HG03378 (cell line): ENCODE results near the gene TEC.
"Not testable (repeated sequence)": the region's sequence is repeated elsewhere in the genome, so short reads cannot be mapped to it uniquely, and the experiment has no call there.

Source experiments
- ATAC-seq: cut with Tn5 transposase; IDR thresholded peaks from one replicate; pipeline ENCODE4 v1.9.1; 2021; ENCODE audit warnings: mild to moderate bottlenecking, moderate library complexity; ENCODE audit not compliant: unreplicated experiment

The TEC gene

DNA sequence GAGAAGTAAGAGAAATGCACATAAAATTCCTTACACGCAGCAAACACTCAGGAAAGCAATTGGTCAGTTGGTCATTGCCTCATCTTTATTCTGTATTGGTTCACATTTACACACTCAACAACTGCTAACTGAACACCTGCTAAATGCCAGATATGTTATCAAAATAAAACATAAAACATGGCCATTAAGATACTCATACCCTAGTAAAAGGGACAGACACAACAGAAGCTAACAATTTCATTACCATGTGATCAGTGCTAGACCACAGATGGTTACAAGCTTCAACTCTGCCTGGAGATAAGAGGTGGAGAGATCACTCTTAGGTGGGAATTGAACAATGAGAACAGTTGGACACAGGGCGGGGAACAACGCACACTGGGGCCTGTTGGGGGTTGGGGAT is 26.2 kb downstream of the TEC start:
- ATAC-seq = no peak

DNA sequence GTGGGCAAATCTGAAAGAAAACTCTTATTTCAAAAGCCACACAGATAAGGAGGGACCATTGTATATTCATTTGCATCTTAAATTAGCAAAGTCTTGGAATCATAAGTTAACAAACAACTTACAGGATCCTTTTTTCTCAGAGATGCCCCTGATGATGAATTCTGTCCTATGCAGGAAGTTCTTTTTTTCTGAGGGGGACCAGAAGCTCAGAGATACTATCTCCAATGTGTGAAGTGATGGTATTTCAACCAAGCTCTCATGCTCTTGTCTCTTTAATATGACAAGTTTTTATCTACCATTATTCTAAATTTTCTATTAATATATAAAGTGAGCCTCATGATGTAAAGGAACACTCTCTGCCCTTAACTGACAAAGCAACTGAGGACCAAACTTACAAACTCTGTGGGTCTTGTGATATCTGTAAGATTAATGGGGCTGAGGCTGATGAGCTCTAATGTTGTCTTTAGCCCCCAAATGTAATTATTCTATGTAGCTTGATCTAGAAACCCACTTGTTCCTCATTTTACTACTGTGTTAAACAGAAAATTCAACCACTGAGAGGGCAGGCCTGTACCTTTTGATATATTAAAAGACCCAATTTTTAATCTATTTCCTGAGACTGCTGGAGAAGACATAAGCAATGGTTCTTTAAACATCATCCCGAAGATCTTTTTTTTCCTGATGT is 27.0 kb downstream of the TEC start:
- no peak for ATAC-seq

DNA sequence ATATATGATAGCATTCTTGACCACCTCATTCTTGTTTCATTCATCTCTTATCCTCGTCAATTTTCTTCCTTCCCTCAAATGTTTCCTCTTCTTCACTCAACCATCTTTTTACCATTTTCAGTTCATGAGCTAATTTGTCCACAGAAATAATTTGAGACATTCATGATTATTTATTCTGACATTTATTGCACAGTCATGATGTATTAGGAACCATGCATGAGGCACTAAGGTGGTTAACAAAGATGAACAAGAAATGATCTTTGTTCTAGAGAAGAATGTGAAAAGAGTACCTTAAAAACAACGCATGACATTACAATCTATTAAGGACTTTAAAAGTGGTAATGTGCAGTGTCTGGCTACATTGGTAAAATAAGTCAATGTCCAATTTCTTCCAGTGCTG is 27.9 kb downstream of the TEC start:
- ATAC-seq = no peak

DNA sequence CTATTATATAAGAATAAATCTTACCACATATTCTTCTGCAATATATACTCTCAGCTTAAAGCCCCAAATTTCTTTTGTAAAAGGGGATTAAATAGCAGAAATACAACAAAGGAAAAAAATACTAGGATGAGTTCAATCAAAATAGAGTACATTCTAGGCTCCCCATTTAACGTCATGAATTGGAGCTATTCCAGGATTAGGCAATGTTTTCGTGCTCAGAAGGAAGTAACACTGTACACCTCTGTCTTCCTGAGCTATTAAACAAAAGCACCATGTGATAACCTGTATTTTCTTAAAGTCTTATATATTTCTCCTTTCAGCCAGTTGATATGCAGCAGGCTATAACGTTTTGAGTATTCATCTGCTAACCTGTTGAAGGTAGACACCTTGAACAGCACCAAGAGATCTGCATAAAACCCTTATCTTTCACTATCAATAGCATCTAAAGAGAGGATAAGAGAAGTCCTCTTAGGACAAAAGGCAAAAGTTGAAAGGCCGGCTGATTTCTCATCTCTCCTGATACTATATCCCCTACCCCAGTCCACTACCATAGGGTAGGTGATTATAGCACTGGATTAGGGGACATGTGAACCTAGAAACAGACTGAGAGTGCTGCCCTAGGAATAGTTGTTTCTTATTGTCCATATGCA is 31.5 kb downstream of the TEC start:
- ATAC-seq = no peak

DNA sequence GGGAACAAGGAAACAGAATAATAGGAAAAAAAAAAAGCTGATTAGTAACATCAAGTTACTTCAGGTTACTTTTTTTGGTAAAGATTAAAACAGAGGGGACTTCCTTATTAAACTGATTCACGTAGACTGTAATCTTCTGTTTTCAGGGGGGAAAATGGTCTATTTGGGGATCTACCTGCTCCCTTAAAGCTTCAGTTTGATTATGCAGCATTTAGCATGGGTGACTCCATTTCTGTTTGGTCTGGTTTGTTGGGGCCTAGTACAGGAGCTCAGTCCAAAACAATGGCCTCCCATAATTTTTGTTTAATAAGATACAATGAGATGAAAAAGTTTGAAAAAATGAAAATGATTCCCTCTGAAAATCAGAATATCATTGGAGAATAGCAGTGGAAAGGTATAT is 34.6 kb downstream of the TEC start:
- no peak for ATAC-seq

DNA sequence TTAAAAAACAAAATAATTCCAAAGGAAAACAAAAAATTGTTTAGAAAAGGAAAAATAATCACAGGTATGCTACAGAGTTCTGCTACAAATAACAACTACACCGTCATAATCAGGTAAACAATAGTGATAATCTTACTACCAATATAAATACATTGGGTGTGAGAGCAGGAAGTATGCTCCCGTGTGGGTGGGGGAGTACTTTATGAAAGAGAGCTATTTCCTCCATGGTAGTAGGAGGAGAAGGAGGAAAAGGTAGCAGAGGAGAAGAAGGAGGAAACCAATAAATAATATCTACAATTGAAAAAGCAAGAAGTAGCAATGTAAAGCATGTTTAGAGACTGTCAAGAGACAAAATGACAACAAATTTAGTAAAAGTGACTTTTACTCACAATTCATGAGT is 35.1 kb downstream of the TEC start:
- no peak for ATAC-seq

DNA sequence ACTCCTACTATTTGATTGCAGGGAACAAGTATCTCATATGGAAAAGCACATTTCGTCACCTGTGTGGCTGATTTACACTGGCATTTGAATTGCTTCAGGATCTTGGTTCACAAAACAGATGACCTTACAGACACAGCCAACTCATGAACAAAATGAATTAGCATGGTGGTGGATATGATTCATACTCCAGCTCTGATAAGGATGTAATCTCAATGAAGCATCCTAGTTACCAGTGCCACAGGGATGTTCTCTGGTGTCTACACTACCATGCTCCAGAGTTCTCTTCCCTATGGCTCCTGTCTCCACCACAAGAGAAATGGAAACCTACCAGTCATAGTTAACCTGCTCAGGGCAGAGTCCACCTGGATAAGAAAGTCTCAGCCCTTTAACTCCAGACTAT is 40.7 kb downstream of the TEC start:
- ATAC-seq = no peak

DNA sequence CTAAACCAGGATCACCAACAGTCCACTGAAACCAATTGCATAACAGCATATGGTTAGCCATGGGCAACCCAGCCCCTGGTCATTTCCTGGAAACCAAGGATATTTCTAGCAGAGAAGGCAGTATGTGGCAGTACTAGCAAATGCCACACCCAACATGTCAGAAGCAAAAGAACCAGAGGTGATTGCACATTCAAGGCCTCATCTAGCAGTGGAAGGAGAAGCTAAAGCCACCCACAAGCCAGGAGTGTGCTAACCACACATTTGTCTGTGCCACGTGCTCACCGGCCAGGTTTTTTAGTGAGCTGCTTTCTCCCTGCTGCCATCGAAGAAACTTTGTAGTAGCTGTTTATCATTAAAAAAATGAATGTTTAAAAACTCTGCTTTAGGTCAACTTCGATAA is 42.0 kb downstream of the TEC start:
- peak; percentile 58 for ATAC-seq

DNA sequence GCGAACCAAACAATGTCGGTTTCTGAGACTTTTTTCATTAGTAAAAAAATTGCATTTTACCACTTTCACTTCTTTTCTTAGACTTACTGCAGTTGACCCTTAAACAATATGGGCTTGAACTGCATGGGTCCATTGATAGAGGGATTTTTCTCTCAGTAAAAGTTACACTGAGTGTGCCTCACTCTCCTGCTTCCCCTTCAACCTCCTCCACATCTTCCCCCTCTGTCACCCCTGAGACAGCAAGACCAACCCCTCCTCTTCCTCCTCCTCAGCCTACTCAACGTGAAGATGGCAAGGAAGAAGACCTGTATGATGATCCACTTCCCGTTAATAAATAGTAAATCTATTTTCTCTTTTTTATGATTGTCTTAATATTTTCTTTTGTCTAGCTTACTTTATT is 43.4 kb downstream of the TEC start:
- ATAC-seq = no peak

DNA sequence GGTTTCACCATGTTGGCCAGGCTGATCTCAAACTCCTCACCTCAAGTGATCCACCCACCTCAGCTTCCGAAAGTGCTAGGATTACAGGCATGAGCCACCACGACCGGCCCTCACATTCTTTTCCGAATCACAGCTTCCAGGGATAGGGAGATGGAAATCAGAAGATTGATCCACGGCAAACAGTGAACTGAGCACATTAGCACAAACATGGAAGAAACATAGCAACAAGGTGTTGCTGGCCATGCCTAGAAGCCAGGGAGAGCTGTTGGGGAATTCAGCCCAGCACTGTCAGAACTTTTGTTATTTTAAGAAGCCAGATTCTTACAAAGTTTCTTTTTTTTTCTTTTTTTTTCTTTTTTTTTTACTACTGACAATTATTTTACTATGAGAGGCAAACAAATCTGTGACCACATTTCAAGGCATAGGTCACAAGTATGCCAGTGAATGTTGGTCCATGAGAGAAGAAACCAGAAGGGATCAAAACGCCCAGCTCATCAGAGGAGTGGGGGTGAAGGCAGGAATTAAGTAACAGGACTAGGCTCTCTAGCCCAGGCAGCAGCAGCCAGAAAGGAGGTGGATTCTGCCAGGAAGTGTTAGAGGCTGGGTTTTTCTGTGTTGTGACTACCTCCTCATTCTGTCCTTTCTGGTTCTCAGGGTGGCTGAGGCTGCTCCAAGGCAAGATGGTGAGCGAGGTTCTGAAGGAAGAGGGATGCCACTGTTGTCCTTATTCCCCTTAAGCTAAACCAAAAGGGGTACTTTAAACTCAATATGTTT is 44.1 kb downstream of the TEC start:
- ATAC-seq = no peak

DNA sequence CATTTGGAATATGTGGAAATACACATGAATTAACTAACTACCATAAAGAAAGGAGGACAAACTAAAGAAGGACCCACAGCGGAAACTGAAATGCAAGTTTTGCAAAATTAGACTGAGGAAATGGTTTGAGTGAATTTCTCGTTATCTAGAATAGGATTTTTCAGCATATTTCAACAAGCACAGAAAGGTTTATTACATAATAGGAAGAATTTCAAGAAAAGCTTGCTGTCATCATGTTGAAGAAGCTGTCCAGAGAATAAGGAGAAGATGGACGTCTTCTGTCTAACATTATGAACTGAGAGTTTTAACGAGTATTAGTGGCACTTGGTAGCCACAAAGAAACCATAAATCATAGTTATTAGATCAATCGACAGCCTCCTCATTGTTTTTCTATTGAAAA is 45.0 kb downstream of the TEC start:
- no peak for ATAC-seq

DNA sequence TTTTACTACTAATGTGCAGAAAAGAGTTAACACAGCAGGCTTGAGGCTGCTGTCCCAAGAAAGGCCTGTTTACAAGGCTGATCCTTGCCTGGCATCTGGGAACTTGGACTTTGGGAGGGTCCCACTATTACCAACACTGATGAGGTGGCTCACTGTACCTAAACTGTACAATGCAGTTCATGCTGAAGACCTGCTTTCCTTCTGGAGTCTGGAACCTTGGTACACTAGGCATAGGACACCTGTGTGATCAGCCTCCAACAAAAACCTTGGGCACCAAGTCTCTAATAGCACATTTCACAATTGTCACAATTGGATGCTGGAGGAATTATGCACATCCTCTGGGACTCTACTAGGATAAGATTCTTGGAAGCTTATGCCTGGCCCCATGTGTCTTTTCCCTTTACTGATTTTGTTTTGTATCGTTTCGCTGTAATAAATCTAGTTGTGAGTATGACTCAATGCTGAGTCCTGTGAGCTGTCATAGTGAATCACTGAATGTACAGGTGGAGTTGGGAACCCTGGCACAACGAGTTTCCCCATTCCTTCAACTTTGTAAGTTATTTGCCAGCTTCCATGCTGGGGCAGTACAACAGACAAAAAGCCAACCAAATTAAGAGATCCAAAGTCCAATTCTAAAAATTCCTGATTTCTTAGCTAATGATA is 45.9 kb downstream of the TEC start:
- ATAC-seq = no peak

DNA sequence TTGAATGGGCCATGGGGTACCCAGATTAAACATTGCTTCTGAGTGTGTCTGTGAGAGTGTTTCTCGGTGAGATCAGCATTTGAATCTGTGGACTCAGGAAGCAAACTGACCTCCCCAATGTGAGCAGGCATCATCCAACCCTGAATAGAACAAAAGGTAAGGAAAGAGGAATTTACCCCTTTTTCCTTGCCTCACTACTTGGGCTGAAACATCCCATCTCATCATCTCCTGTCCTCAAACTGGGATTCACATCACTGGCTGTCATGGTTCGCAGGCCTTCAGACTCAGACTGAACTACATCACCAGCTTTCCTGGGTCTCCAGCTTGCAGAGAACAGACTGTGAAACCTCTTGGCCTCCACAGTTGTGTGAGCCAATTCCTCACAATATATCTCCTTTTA is 47.1 kb downstream of the TEC start:
- ATAC-seq = no peak

DNA sequence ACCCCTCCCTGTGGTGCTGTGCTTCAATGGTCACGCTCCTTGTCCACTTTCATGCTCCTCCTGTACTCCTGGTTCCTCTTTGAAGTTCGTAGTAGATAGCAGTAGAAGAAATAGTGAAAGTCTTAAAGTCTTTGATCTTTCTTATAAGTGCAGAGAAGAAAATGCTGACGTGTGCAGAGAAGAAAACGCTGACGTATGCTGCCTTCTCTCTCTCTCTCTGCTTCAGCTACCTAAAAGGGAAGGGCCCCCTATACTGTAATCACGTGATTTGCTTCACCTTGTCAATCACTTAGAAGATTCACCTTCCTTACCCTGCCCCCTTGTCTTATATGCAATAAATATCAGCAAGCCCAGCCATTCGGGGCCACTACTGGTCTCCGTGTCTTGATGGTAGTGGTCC is 50.2 kb downstream of the TEC start:
- not testable (repeated sequence) for ATAC-seq

DNA sequence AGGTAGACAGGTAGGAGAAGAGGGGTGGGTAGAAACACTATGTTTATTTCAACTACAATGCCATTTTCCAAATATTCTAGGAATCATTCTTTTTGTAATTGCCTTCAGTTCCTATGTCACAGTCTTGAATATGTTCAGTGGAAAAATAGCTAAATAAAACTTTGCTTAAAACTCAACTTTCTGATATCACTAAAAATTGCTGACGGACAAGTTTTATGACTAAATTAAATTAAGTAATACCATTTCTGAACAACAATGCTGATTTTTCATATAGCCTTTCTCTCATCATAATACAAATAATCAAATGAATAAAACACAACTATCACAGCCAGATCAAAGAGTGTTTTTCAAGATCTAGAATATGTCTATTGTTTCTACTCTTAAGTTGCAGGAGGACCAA is 53.1 kb downstream of the TEC start:
- no peak for ATAC-seq

DNA sequence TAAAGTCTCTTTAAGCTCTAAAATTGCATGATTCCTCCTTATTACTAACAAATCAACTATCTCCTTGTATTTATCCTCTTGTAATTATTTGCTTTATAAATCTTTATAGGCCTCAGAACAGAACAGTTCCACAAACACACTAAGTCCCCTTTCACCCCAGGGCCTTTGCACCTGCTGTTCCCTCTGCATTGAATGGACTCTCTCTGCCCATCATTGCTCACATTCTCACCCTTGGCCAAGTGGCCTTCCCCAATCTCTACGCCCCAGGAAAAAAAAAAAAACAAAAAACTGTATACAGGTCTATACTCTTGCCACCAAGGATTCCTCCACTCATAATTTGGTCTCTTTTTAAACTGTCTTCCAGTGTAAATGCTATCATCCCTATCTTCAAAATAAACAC is 53.7 kb downstream of the TEC start:
- no peak for ATAC-seq

DNA sequence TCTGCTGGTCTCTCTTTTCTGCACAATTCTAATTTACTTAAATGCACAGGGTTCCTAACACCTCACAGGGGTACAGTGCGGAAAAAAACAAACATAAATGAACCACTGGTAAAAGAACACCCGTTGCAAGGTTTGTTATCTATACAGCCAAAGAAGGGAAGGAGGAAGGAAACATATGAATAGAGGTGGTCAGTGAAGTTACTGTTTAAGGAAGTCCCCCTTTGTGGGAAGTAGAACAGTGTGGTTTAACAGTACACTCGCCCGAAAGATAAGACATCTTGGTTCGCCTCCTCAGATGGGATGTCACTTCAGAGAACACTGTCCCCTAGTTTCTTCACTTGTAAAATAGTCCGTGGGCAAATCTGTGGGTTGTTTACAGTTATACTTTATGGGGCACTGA is 57.5 kb downstream of the TEC start:
- ATAC-seq = peak; percentile 94

DNA sequence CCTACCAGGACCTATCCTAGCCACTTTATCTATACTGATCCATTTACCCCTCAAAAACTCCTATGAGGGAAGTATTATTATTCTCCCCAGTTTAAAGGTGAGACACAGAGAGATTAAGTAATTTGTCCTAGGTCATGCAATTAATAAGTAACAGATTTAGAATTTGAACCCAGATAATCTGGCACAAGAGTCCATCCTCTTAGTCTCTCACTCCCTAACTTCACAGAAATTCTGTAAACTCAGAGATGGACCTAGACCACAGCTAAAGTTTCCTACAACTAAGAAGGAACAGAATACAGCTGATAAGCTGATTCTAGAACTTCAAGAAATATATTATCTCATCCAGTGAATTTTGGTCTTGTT is 58.7 kb downstream of the TEC start:
- ATAC-seq = no peak

DNA sequence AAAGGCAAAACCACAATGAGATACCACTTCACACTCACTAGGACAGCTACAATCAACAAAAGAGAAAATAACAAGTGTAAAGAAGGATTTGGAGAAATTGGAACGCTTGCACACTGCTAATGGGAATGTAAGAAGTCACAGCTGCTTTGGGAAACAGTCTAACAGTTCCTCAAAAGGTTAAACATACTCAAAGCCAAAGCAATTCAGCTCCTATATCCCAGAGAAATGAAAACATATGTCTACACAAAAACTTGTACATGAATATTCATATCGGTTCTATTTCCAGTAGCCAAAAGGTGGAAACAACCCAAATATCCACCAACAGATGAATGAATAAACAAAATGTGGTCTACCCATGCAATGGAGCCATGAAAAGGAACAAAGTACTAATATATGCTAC is 64.0 kb downstream of the TEC start:
- no peak for ATAC-seq

DNA sequence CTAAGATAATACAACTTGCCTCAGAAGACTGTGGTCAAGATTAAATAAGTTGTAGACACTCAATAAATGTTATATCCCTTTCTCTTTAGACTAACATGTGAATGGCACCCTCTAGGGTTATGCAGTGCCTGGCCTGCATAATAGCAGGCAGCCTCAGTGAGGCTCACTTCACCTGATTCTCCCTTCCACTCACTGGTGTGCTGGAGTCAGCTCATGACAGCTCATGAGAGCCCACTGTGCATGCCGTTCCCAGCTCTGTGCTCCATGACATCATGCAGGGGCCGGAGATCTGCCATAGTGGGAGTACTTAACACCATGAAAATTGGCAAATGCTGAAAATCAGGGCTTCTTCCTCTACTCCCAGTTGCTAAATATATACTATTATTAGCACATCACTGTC is 64.5 kb downstream of the TEC start:
- no peak for ATAC-seq

DNA sequence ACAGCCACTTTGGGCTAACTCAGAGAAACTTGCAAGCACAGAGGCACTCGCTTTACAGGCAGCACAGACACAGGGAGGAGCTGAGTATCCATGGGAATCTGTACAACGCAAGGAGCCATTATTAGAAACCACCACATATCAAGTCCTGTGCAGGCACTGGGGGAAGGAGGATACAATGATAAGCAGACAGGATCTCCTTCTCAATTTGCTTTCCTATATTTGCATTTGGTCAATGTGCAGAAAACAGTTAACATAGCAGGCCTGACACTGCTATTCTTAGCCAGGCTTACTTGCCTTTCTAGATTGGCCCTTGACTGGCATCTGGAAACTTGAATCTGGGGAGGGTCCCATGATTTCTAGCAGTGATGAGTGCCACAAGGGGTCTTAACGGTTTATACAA is 65.8 kb downstream of the TEC start:
- ATAC-seq = peak; percentile 38
